ENCODE data around the gene KDM5A.

GRCh38 chr12:238736-239398 lies 150.3 kb downstream of the KDM5A start:
- TF ChIP-seq CTCF (IDR thresholded peaks at IDR 0.05) (no peak), POLR2A (IDR thresholded peaks at IDR 0.05) (no peak)

Measured in vagina (tissue), 2 donors.